ENCODE data around the gene FAM43B. TPM values are rescaled to one million over a fixed set of nuclear protein-coding genes. Genes with fewer than 3 reads are reported as not detected.
A peak's percentile ranks its signal among the peaks of the same experiment; 100 is the strongest.

The FAM43B gene
- total RNA-seq, 1 donor: not detected

- TF ChIP-seq CTCF (IDR thresholded peaks at IDR 0.05; ENCODE audit: insufficient read depth, low read length): no peak
- DNase-seq (ENCODE audit: low read depth): no peak
- no peak overlapping the region for H3K4me3 ChIP-seq (ENCODE audit: low read depth, low read length)
These were observed 8.6 kb downstream of the FAM43B start for GRCh38 chr1:20560966-20561365.

- H3K4me3 ChIP-seq (ENCODE audit: low read depth, low read length): no peak overlapping the region
- no peak for TF ChIP-seq CTCF (IDR thresholded peaks at IDR 0.05; ENCODE audit: insufficient read depth, low read length)
- DNase-seq (ENCODE audit: low read depth): no peak
These were observed 12.9 kb downstream of the FAM43B start for GRCh38 chr1:20565234-20565633.

GRCh38 chr1:20569523-20570098 lies 17.2 kb downstream of the FAM43B start:
- TF ChIP-seq CTCF (IDR thresholded peaks at IDR 0.05; ENCODE audit: insufficient read depth, low read length): no peak
- no peak overlapping the region for H3K4me3 ChIP-seq (ENCODE audit: low read depth, low read length)
- no peak for DNase-seq (ENCODE audit: low read depth)

- no peak for TF ChIP-seq CTCF (IDR thresholded peaks at IDR 0.05; ENCODE audit: insufficient read depth, low read length)
- DNase-seq (ENCODE audit: low read depth): no peak
These were observed 19.1 kb downstream of the FAM43B start for GRCh38 chr1:20571427-20571826.

GRCh38 chr1:20573987-20574386 lies 21.6 kb downstream of the FAM43B start:
- no peak for TF ChIP-seq CTCF (IDR thresholded peaks at IDR 0.05; ENCODE audit: insufficient read depth, low read length)
- no peak overlapping the region for H3K4me3 ChIP-seq (ENCODE audit: low read depth, low read length)

More at GRCh38 chr1:20571427-20571826, 19.1 kb downstream of the FAM43B start:
- H3K4me3 ChIP-seq (ENCODE audit: low read depth, low read length): no peak overlapping the region

GRCh38 chr1:20574686-20575540 lies 22.5 kb downstream of the FAM43B start:
- DNase-seq (ENCODE audit: low read depth): peak; percentile 83
- peak; percentile 79 for TF ChIP-seq CTCF (IDR thresholded peaks at IDR 0.05; ENCODE audit: insufficient read depth, low read length)
- no peak overlapping the region for H3K4me3 ChIP-seq (ENCODE audit: low read depth, low read length)

More at GRCh38 chr1:20573987-20574386, 21.6 kb downstream of the FAM43B start:
- DNase-seq (ENCODE audit: low read depth): no peak

Measured in fibroblast of the aortic adventitia (primary cell).